IMR-90 (cell line): ENCODE data around the gene ELAVL4. TPM values are rescaled to one million over a fixed set of nuclear protein-coding genes. Genes with fewer than 3 reads are reported as not detected.

Experiments used
- ATAC-seq: fragments of 200-7000 bp; cut with Tn5 transposase; 2 replicates; pipeline ENCODE4 v1.9.1; 2020; ENCODE audit warnings: low read depth, mild to moderate bottlenecking, moderate library complexity
- BruUV-seq: library from RNA; stranded (reverse); fragments of 400-500 nt; replicated peaks from 2 replicates; lab custom pipeline; 2021; lab: Mats Ljungman, UMichigan
- CTCF ChIA-PET: fragments of 300-600 bp; formaldehyde crosslinking; extraction: SDS; loops from one replicate; lab custom pipeline; 2021; ENCODE audit warnings: antibody characterized with exemption; lab: Yijun Ruan, JAX
- POLR2A ChIA-PET: fragments of 300-600 bp; sonication (Branson Sonifier 250); formaldehyde crosslinking; loops from one replicate; lab custom pipeline; 2022; ENCODE audit warnings: antibody characterized with exemption; ENCODE audit not compliant: unreplicated experiment; lab: Charles Lee
- DNase-seq: peaks from one replicate; pipeline ENCODE4 v3.0.0; 2013
- H2AFZ ChIP-seq: replicated peaks from 2 replicates; pipeline ENCODE3; 2013; ENCODE audit warnings: low read length, mild to moderate bottlenecking; ENCODE audit not compliant: poor library complexity
- H2AK5ac ChIP-seq: 2 replicates; pipeline ENCODE4 v1.6.1; 2013; ENCODE audit warnings: low read depth, low read length, inconsistent platforms
- H2AK9ac ChIP-seq: replicated peaks from 2 replicates; pipeline ENCODE3; 2013; ENCODE audit warnings: mild to moderate bottlenecking, low read depth, low read length, moderate library complexity; ENCODE audit not compliant: poor library complexity
- H2BK120ac ChIP-seq: 2 replicates; pipeline ENCODE4 v1.6.1; 2013; ENCODE audit warnings: low read depth, low read length, inconsistent platforms
- H2BK15ac ChIP-seq: 3 replicates; pipeline ENCODE4 v1.6.1; 2013; ENCODE audit warnings: low read depth, low read length, inconsistent platforms
- H2BK20ac ChIP-seq: 2 replicates; pipeline ENCODE4 v1.6.1; 2013; ENCODE audit warnings: low read depth, mild to moderate bottlenecking, inconsistent platforms, low read length, moderate library complexity
- H2BK5ac ChIP-seq: 2 replicates; pipeline ENCODE4 v1.6.1; 2013; ENCODE audit warnings: mild to moderate bottlenecking, low read depth, low read length, inconsistent platforms; ENCODE audit not compliant: poor library complexity, severe bottlenecking
- H3K14ac ChIP-seq: replicated peaks from 2 replicates; pipeline ENCODE4 v1.6.1; 2013; ENCODE audit warnings: low read depth, low read length, inconsistent platforms
- H3K18ac ChIP-seq: 2 replicates; pipeline ENCODE4 v1.6.1; 2013; ENCODE audit warnings: low read depth, low read length, control low read depth
- H3K23ac ChIP-seq: 2 replicates; pipeline ENCODE4 v1.6.1; 2013; ENCODE audit warnings: low read depth, low read length, inconsistent platforms
- H3K27ac ChIP-seq: 2 replicates; pipeline ENCODE4 v1.5.1; 2013; ENCODE audit warnings: mild to moderate bottlenecking, control low read depth, low read length; ENCODE audit not compliant: insufficient read depth
- H3K27me3 ChIP-seq: 2 replicates; pipeline ENCODE4 v1.6.1; 2013; ENCODE audit warnings: low read length; ENCODE audit not compliant: control insufficient read depth, insufficient read depth
- H3K36me3 ChIP-seq: 2 replicates; pipeline ENCODE4 v1.6.1; 2013; ENCODE audit warnings: low read length, mixed read lengths; ENCODE audit not compliant: control insufficient read depth, insufficient read depth
- H3K4ac ChIP-seq: 2 replicates; pipeline ENCODE4 v1.6.1; 2013; ENCODE audit warnings: low read depth, low read length, inconsistent platforms
- H3K4me1 ChIP-seq: 2 replicates; pipeline ENCODE4 v1.6.1; 2013; ENCODE audit warnings: low read length, mixed read lengths; ENCODE audit not compliant: control insufficient read depth, insufficient read depth
- H3K4me2 ChIP-seq: 2 replicates; pipeline ENCODE4 v1.6.1; 2013; ENCODE audit warnings: low read depth, mild to moderate bottlenecking, control low read depth, low read length, moderate library complexity
- H3K4me3 ChIP-seq: 2 replicates; pipeline ENCODE4 v1.5.1; 2013; ENCODE audit warnings: low read depth, mild to moderate bottlenecking, control low read depth, low read length, moderate library complexity; ENCODE audit not compliant: insufficient read depth
- H3K56ac ChIP-seq: 2 replicates; pipeline ENCODE4 v1.6.1; 2013; ENCODE audit warnings: low read length, inconsistent platforms; ENCODE audit not compliant: insufficient read depth; ENCODE audit errors: extremely low read depth
- H3K79me1 ChIP-seq, 2 experiments: 2 replicates each; pipeline ENCODE4 v1.6.1; 2013; ENCODE audit warnings: low read length in 2 of 2, inconsistent platforms in 1 of 2, low read depth in 1 of 2
- H3K9ac ChIP-seq: 2 replicates; pipeline ENCODE4 v1.6.1; 2013; ENCODE audit warnings: low read depth, low read length, control low read depth
- H3K9me1 ChIP-seq: 2 replicates; pipeline ENCODE4 v1.6.1; 2013; ENCODE audit warnings: low read length, inconsistent platforms; ENCODE audit not compliant: insufficient read depth
- H3K9me3 ChIP-seq: 2 replicates; pipeline ENCODE4 v1.6.1; 2013; ENCODE audit warnings: low read length; ENCODE audit not compliant: control insufficient read depth, insufficient read depth
- H4K20me1 ChIP-seq: 2 replicates; pipeline ENCODE4 v1.6.1; 2013; ENCODE audit warnings: low read length, inconsistent platforms; ENCODE audit not compliant: insufficient read depth
- H4K5ac ChIP-seq: 2 replicates; pipeline ENCODE4 v1.6.1; 2013; ENCODE audit warnings: mild to moderate bottlenecking, low read depth, low read length, control low read depth
- H4K8ac ChIP-seq, 2 experiments: 2 replicates each; pipeline ENCODE4 v1.6.1; 2013; ENCODE audit warnings: low read depth in 2 of 2, low read length in 2 of 2, control low read depth in 1 of 2, inconsistent platforms in 1 of 2
- H4K91ac ChIP-seq: 2 replicates; pipeline ENCODE4 v1.6.1; 2013; ENCODE audit warnings: low read depth, low read length, inconsistent platforms; ENCODE audit not compliant: insufficient read depth
- CEBPB ChIP-seq: IDR thresholded peaks from 2 replicates; pipeline ENCODE4 v1.6.1; 2012; ENCODE audit warnings: low read depth, low read length, improper control_type of control experiment
- CHD1 ChIP-seq: IDR thresholded peaks from 2 replicates; pipeline ENCODE4 v1.6.1; 2012; ENCODE audit warnings: low read depth, low read length, improper control_type of control experiment
- FOS ChIP-seq: fragments of 150-350 bp; IDR thresholded peaks from 2 replicates; pipeline ENCODE4 v1.6.1; 2016; ENCODE audit warnings: low read depth, low read length
- MAZ ChIP-seq: IDR thresholded peaks from 2 replicates; pipeline ENCODE4 v1.6.1; 2012; ENCODE audit warnings: low read depth, mild to moderate bottlenecking, low read length, improper control_type of control experiment, moderate library complexity, borderline replicate concordance
- MXI1 ChIP-seq: IDR thresholded peaks from 2 replicates; pipeline ENCODE4 v1.6.1; 2012; ENCODE audit warnings: low read depth, mild to moderate bottlenecking, low read length, moderate library complexity, borderline replicate concordance
- POLR2A ChIP-seq: IDR thresholded peaks from 2 replicates; pipeline ENCODE4 v1.6.1; 2012; ENCODE audit warnings: mild to moderate bottlenecking, low read depth, low read length
- RAD21 ChIP-seq: IDR thresholded peaks from 2 replicates; pipeline ENCODE4 v1.6.1; 2012; ENCODE audit warnings: low read length, improper control_type of control experiment
- RFX5 ChIP-seq: IDR thresholded peaks from 2 replicates; pipeline ENCODE4 v1.8.0; 2012; ENCODE audit warnings: low read depth, mild to moderate bottlenecking, low read length, moderate library complexity
- WGBS, 2 experiments: methylation state at CpG; one replicate each; pipeline versions ENCODE4 v1.1.5 to v1.1.7; 2013; ENCODE audit warnings: missing lambda C conversion rate in 2 of 2; ENCODE audit not compliant: insufficient read length in 1 of 2; ENCODE audit errors: extremely low coverage in 2 of 2; 5-methylcytosine and 5-hydroxymethylcytosine counted together
- dilution Hi-C: fragments of 300-500 bp; cut with HindIII; formaldehyde crosslinking; loops from one replicate; pipeline ENCODE4 v1.14.3; 2018; ENCODE audit warnings: low sequenced_read_pairs; ENCODE audit not compliant: unreplicated experiment
- in situ Hi-C: fragments of 300-500 bp; cut with MboI; formaldehyde crosslinking; loops from 3 replicates; pipeline ENCODE4 v1.14.3; 2019; ENCODE audit warnings: low sequenced_read_pairs, inconsistent platforms, mixed read lengths
- intact Hi-C: fragments of 100-400 bp; cut with micrococcal nuclease; formaldehyde crosslinking; loops from 2 replicates; pipeline ENCODE4 v1.10.0; 2022
- polyA plus RNA-seq, 3 experiments: library from polyadenylated mRNA; depleted of rRNA; stranded (reverse); fragments of >200 nt; gene quantifications; 2 replicates each; pipeline ENCODE4 v1.2.3, GENCODE V29; 2012; ENCODE audit warnings: low replicate concordance in 1 of 3
- total RNA-seq: library from RNA; depleted of rRNA; stranded (reverse); fragments of >200 nt; gene quantifications from 2 replicates; pipeline ENCODE4 v1.2.3, GENCODE V29; 2012
- TF ChIP-seq, protein P1 (sequence below): conservative IDR thresholded peaks from 2 replicates; pipeline ENCODE4 v1.5.1; 2012; ENCODE audit warnings: mild to moderate bottlenecking, low read depth, low read length, improper control_type of control experiment

Gene ELAVL4
- total and polyA plus RNA-seq, 2 of the 4 experiments (the other 2 are of a cell fraction) = not detected

DNA sequence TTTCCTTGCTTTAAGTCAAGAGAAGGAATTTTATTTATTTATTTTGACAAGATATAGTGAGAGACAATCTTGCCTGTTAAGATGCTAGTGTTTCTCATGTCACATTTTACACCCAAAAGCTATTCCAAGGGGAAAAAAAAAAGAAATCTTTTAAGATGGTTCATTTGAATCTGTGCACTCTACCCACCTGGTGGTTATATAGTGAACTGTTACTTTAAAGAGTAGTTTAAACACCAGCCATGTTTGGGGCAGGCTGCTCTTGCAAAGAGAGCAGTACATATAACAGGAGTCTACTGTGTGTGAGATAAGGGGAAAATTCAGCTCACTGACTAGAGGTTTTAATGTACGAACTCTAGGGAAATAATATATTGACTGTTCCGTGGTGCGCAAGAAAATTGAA lies 3.3 kb upstream of the ELAVL4 start:
- Histone ChIP-seq H3K27ac (no peak overlapping the region), H3K4ac (no peak overlapping the region), H4K5ac (no peak overlapping the region), H3K18ac (no peak overlapping the region), H4K20me1 (no peaks in the 10 kb centered on the region), H4K8ac (no peak overlapping the region), H2BK15ac (no peak overlapping the region), H3K9ac (no peak overlapping the region), H2BK5ac (no peak overlapping the region), H3K4me3 (no peak overlapping the region), H2AK9ac (no peak overlapping the region), H3K9me3 (no peaks in the 10 kb centered on the region; the same call in none of the 2 replicates), H2BK20ac (no peak overlapping the region), H3K23ac (no peak overlapping the region), H3K36me3 (no peaks in the 10 kb centered on the region), H3K14ac (no peak overlapping the region), H3K4me2 (no peak overlapping the region), H3K9me1 (no peaks in the 10 kb centered on the region), H4K91ac (no peak overlapping the region), H3K79me1 (no peaks in the 10 kb centered on the region), H2AK5ac (no peak overlapping the region), H2AFZ (no peak overlapping the region), H2BK120ac (no peak overlapping the region), H3K56ac (no peak overlapping the region), H3K27me3 (no peaks in the 10 kb centered on the region), H3K4me1 (no peaks in the 10 kb centered on the region)
- dilution Hi-C loops (no loop called here), intact Hi-C loops (no loop called here), in situ Hi-C loops (no loop called here)
- no TSS peak for BruUV-seq
- ATAC-seq (no peak), DNase-seq (no peak)
- WGBS, 2 experiments = 20% methylated on average over 1 of the region's 3 CpGs; no CpG with 5 or more reads in 1 of the 2 experiments
- POLR2A ChIA-PET = no interaction called here
- TF ChIP-seq CHD1 (no peak), FOS (no peak), RAD21 (no peak), RFX5 (no peak), MAZ (no peak), POLR2A (no peak), CEBPB (no peak), MXI1 (no peak)
- TF ChIP-seq, protein P1, sequence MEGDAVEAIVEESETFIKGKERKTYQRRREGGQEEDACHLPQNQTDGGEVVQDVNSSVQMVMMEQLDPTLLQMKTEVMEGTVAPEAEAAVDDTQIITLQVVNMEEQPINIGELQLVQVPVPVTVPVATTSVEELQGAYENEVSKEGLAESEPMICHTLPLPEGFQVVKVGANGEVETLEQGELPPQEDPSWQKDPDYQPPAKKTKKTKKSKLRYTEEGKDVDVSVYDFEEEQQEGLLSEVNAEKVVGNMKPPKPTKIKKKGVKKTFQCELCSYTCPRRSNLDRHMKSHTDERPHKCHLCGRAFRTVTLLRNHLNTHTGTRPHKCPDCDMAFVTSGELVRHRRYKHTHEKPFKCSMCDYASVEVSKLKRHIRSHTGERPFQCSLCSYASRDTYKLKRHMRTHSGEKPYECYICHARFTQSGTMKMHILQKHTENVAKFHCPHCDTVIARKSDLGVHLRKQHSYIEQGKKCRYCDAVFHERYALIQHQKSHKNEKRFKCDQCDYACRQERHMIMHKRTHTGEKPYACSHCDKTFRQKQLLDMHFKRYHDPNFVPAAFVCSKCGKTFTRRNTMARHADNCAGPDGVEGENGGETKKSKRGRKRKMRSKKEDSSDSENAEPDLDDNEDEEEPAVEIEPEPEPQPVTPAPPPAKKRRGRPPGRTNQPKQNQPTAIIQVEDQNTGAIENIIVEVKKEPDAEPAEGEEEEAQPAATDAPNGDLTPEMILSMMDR = no peak
- CTCF ChIA-PET = no interaction called here
